CD14-positive monocyte (primary cell): Measurements from ENCODE around the gene ZBTB39. TPM values are rescaled to one million over a fixed set of nuclear protein-coding genes. Genes with fewer than 3 reads are reported as not detected.

Experiments used
- DNase-seq, 3 donors: peaks; one replicate each; pipeline ENCODE4 v3.0.0-alpha.2; 2011 to 2022
- H2AFZ ChIP-seq: 2 replicates; pipeline ENCODE4 v1.6.0; 2012; ENCODE audit warnings: mild to moderate bottlenecking, low read depth, low read length, inconsistent platforms; ENCODE audit not compliant: insufficient read depth, poor library complexity, severe bottlenecking
- H3K27ac ChIP-seq, 2 donors: 1 replicate in 1 of 2; 2 replicates in 1 of 2; pipeline ENCODE4 v1.5.1; 2012 to 2013; ENCODE audit warnings: low read length in 2 of 2, control low read depth in 1 of 2, inconsistent platforms in 1 of 2, low read depth in 1 of 2, mild to moderate bottlenecking in 1 of 2
- H3K27me3 ChIP-seq, 2 donors: one replicate each; pipeline versions ENCODE4 v1.6.0 to v1.6.1; 2011 to 2013; ENCODE audit warnings: low read length in 2 of 2; ENCODE audit not compliant: control insufficient read depth in 2 of 2, insufficient read depth in 2 of 2
- H3K36me3 ChIP-seq, 2 donors: replicated peaks in 1 of 2; 1 replicate in 1 of 2; 2 replicates in 1 of 2; pipeline versions ENCODE4 v1.5.1 to v1.6.1; 2012 to 2013; ENCODE audit warnings: low read length in 2 of 2, control low read depth in 1 of 2, inconsistent platforms in 1 of 2, mild to moderate bottlenecking in 1 of 2; ENCODE audit not compliant: insufficient read depth in 2 of 2, control insufficient read depth in 1 of 2
- H3K4me1 ChIP-seq, 2 donors: 1 replicate in 1 of 2; 2 replicates in 1 of 2; pipeline versions ENCODE4 v1.5.1 to v1.6.1; 2012 to 2013; ENCODE audit warnings: low read length in 2 of 2, control low read depth in 1 of 2, inconsistent platforms in 1 of 2, mild to moderate bottlenecking in 1 of 2, moderate library complexity in 1 of 2; ENCODE audit not compliant: insufficient read depth in 2 of 2, control insufficient read depth in 1 of 2
- H3K4me2 ChIP-seq: replicated peaks from 2 replicates; pipeline ENCODE3; 2012; ENCODE audit warnings: low read length, moderate library complexity, mild to moderate bottlenecking; ENCODE audit not compliant: poor library complexity, severe bottlenecking; ENCODE audit errors: extremely low read depth
- H3K4me3 ChIP-seq, 3 experiments: fragments of 200-600 bp in 1 of 3; sonication (generic) in 1 of 3; replicated peaks in 1 of 3; 1 replicate in 2 of 3; 2 replicates in 1 of 3; pipeline ENCODE4 v1.5.1; 2011 to 2013; ENCODE audit warnings: low read length in 3 of 3, mild to moderate bottlenecking in 3 of 3, control low read depth in 2 of 3, low read depth in 2 of 3, inconsistent platforms in 1 of 3, moderate library complexity in 1 of 3
- H3K79me2 ChIP-seq: 2 replicates; pipeline ENCODE4 v1.6.0; 2012; ENCODE audit warnings: mild to moderate bottlenecking, control low read depth, inconsistent platforms, low read length, moderate library complexity; ENCODE audit not compliant: insufficient read depth
- H3K9ac ChIP-seq: 2 replicates; pipeline ENCODE4 v1.6.0; 2017; ENCODE audit warnings: low read length, mild to moderate bottlenecking; ENCODE audit not compliant: insufficient read depth, poor library complexity, severe bottlenecking
- H3K9me3 ChIP-seq, 2 donors: replicated peaks in 1 of 2; 1 replicate in 1 of 2; 2 replicates in 1 of 2; pipeline versions ENCODE4 v1.5.1 to v1.6.1; 2012 to 2013; ENCODE audit warnings: low read length in 2 of 2, control low read depth in 1 of 2; ENCODE audit not compliant: control insufficient read depth in 1 of 2, insufficient read depth in 1 of 2
- H4K20me1 ChIP-seq: 2 replicates; pipeline ENCODE4 v1.6.0; 2012; ENCODE audit warnings: mild to moderate bottlenecking, low read length, control low read depth, moderate library complexity; ENCODE audit not compliant: insufficient read depth
- H3K27ac Mint-ChIP-seq, 7 donors: one replicate each; pipeline ENCODE4 v1.8.0; 2020; ENCODE audit warnings: mild to moderate bottlenecking in 7 of 7, mixed read lengths in 7 of 7, moderate library complexity in 6 of 7, inconsistent platforms in 2 of 7
- H3K27me3 Mint-ChIP-seq, 3 donors: one replicate each; pipeline ENCODE4 v1.8.0; 2021 to 2022; ENCODE audit warnings: low read depth in 3 of 3, mild to moderate bottlenecking in 3 of 3, mixed read lengths in 3 of 3, moderate library complexity in 3 of 3, inconsistent platforms in 1 of 3
- H3K36me3 Mint-ChIP-seq, 2 donors: one replicate each; pipeline ENCODE4 v1.8.0; 2020; ENCODE audit warnings: mixed read lengths in 2 of 2, inconsistent platforms in 1 of 2, mild to moderate bottlenecking in 1 of 2
- H3K4me1 Mint-ChIP-seq: one replicate; pipeline ENCODE4 v1.8.0; 2020; ENCODE audit warnings: mild to moderate bottlenecking, mixed read lengths
- H3K4me3 Mint-ChIP-seq, 2 donors: one replicate each; pipeline ENCODE4 v1.8.0; 2020; ENCODE audit warnings: mild to moderate bottlenecking in 2 of 2, mixed read lengths in 2 of 2, moderate library complexity in 1 of 2
- H3K9me3 Mint-ChIP-seq, 7 donors: one replicate each; pipeline ENCODE4 v1.8.0; 2020 to 2022; ENCODE audit warnings: mixed read lengths in 7 of 7, mild to moderate bottlenecking in 6 of 7, moderate library complexity in 6 of 7, inconsistent platforms in 2 of 7
- WGBS: methylation state at CpG from one replicate; pipeline ENCODE4 v1.1.5; 2013; ENCODE audit warnings: missing lambda C conversion rate; ENCODE audit not compliant: insufficient coverage; 5-methylcytosine and 5-hydroxymethylcytosine counted together
- intact Hi-C, 2 donors: fragments of 100-400 bp; cut with micrococcal nuclease; formaldehyde crosslinking; loops; one replicate each; pipeline versions ENCODE4 v1.15.0 to v1.15.1; 2023
- polyA plus RNA-seq, 3 donors: library from polyadenylated mRNA; depleted of rRNA in 1 of 3; unstranded in 2 of 3; stranded (reverse) in 1 of 3; fragments of 300-500 nt in 2 of 3; fragments of >200 nt in 1 of 3; fragmentation: Illumina TruSeq in 2 of 3; gene quantifications; 1 replicate in 2 of 3; 2 replicates in 1 of 3; pipeline ENCODE4 v1.2.3, GENCODE V29; 2012 to 2021
- TF ChIP-seq, protein P1 (sequence below): fragments of 200-600 bp; IDR thresholded peaks from one replicate; pipeline ENCODE4 v1.8.0; 2022; ENCODE audit warnings: antibody characterized with exemption, mild to moderate bottlenecking

The ZBTB39 gene
- polyA plus RNA-seq, 3 donors, result 0.65 to 3.7 (median 1.2) TPM

DNA sequence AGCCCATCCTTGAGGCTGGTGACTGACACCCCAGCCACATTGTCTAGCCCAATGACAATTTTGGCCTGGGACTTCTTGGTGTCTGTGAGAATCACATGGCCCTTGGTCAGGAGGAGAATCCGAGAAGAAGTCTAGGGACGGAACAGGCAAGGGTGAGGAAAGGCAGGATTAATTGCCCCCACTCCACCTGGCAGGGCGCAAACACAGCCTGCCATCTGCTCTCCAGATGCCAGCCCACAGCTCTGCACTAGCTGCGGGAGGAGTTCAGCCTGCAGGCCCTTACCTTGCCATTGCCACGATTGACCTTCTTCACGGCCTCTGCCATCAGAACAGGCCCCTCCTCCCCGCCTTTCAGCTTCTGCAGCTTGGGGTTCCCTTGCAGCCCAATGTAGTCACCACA is 23.1 kb upstream of the ZBTB39 start:
- Histone ChIP-seq H3K4me2 (no peak overlapping the region), H3K9me3 (no peaks in the 10 kb centered on the region), H3K4me3 (no peak overlapping the region), H3K36me3 (no peaks in the 10 kb centered on the region), H3K9ac (no peak overlapping the region), H3K79me2 (no peaks in the 10 kb centered on the region), H3K4me1 (peaks cover 11% of the 10 kb centered on the region in 2 donors), H2AFZ (no peak overlapping the region), H3K27me3 (no peaks in the 10 kb centered on the region), H4K20me1 (no peaks in the 10 kb centered on the region), H3K27ac (no peak overlapping the region)
- peaks cover 12% of the 10 kb centered on the region for H3K4me1 Mint-ChIP-seq
- no peaks in the 10 kb centered on the region for H3K36me3 Mint-ChIP-seq
- WGBS, result 98% methylated on average over 7 of the region's 7 CpGs
- peaks cover 2 to 4% (median 3%) of the 10 kb centered on the region in 3 donors for H3K27me3 Mint-ChIP-seq
- no peaks in the 10 kb centered on the region for H3K9me3 Mint-ChIP-seq
- intact Hi-C loops, result no loop called here
- no peak overlapping the region for H3K4me3 Mint-ChIP-seq
- TF ChIP-seq, protein P1, sequence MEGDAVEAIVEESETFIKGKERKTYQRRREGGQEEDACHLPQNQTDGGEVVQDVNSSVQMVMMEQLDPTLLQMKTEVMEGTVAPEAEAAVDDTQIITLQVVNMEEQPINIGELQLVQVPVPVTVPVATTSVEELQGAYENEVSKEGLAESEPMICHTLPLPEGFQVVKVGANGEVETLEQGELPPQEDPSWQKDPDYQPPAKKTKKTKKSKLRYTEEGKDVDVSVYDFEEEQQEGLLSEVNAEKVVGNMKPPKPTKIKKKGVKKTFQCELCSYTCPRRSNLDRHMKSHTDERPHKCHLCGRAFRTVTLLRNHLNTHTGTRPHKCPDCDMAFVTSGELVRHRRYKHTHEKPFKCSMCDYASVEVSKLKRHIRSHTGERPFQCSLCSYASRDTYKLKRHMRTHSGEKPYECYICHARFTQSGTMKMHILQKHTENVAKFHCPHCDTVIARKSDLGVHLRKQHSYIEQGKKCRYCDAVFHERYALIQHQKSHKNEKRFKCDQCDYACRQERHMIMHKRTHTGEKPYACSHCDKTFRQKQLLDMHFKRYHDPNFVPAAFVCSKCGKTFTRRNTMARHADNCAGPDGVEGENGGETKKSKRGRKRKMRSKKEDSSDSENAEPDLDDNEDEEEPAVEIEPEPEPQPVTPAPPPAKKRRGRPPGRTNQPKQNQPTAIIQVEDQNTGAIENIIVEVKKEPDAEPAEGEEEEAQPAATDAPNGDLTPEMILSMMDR, result no peak
- no peak overlapping the region for H3K27ac Mint-ChIP-seq
- DNase-seq, result no peak

DNA sequence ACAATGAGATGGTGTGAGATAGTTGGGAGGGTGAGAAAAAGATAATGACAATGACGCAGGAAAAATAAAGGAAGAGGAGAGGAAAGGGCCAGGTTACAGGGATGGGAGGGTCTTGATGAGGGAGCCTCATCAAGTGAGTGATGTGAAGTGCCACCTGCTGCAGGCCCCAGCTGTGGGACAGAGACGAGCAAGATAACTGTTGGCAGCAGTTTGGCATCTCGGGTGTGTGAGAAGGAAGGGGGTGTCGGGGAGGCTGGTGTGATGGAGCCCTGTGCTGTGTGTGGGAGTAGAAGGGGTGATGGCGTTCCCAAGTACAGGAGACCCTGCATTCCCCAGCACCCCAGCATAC is 21.4 kb upstream of the ZBTB39 start:
- no peak for DNase-seq
- Mint-ChIP-seq H3K27me3 (peaks cover 2 to 3% (median 3%) of the 10 kb centered on the region in 3 donors), H3K4me3 (peak overlapping the region in 1 of 2 donors; percentile 36), H3K27ac (no peak overlapping the region), H3K36me3 (no peaks in the 10 kb centered on the region), H3K4me1 (peaks cover 12% of the 10 kb centered on the region), H3K9me3 (no peaks in the 10 kb centered on the region)
- no peaks in the 10 kb centered on the region for H3K79me2 ChIP-seq
- peaks cover 11% of the 10 kb centered on the region in 2 donors for H3K4me1 ChIP-seq
- H3K4me3 ChIP-seq, result no peak overlapping the region
- TF ChIP-seq, protein P1, result no peak
- H4K20me1 ChIP-seq, result no peaks in the 10 kb centered on the region
- no peak overlapping the region for H3K9ac ChIP-seq
- 88% methylated on average over 2 of the region's 5 CpGs for WGBS
- H3K27me3 ChIP-seq, result no peaks in the 10 kb centered on the region
- no peak overlapping the region for H3K27ac ChIP-seq
- H2AFZ ChIP-seq, result no peak overlapping the region
- no peaks in the 10 kb centered on the region for H3K36me3 ChIP-seq
- H3K9me3 ChIP-seq, result no peaks in the 10 kb centered on the region
- H3K4me2 ChIP-seq, result no peak overlapping the region
- intact Hi-C loops, result no loop called here
